ENCODE measurements around the gene ARHGAP32.
A peak's percentile ranks its signal among the peaks of the same experiment; 100 is the strongest.
"Not testable (repeated sequence)": the region's sequence is repeated elsewhere in the genome, so short reads cannot be mapped to it uniquely, and the experiment has no call there.

ARHGAP32 gene

GRCh38 chr11:129018126-129018525 is 174.0 kb downstream of the ARHGAP32 start:
- DNase-seq: no peak

- DNase-seq: no peak
Measured at GRCh38 chr11:129013737-129014475, 178.2 kb downstream of the ARHGAP32 start.

GRCh38 chr11:129012880-129013279 is 179.2 kb downstream of the ARHGAP32 start:
- no peak for DNase-seq

- DNase-seq: no peak
Measured at GRCh38 chr11:129006161-129006560, 186.0 kb downstream of the ARHGAP32 start.

- not testable (repeated sequence) for DNase-seq
Measured at GRCh38 chr11:128999165-128999564, 193.0 kb downstream of the ARHGAP32 start.

- no peak for DNase-seq
Measured at GRCh38 chr11:128988242-128988970, 203.7 kb downstream of the ARHGAP32 start.

- no peak for DNase-seq
Measured at GRCh38 chr11:128985880-128986279, 206.2 kb downstream of the ARHGAP32 start.

GRCh38 chr11:128983023-128983422 is 209.1 kb downstream of the ARHGAP32 start:
- DNase-seq: no peak

- no peak for DNase-seq
Measured at GRCh38 chr11:128981254-128981653, 210.9 kb downstream of the ARHGAP32 start.

- DNase-seq: no peak
Measured at GRCh38 chr11:128970598-128971190, 221.4 kb downstream of the ARHGAP32 start.

- no peak for DNase-seq
Measured at GRCh38 chr11:128968916-128969315, 223.2 kb downstream of the ARHGAP32 start.

GRCh38 chr11:128967578-128967977 is 224.5 kb downstream of the ARHGAP32 start:
- DNase-seq: no peak

- DNase-seq: no peak
Measured at GRCh38 chr11:128965485-128965884, 226.6 kb downstream of the ARHGAP32 start.

- peak in 1 of 2 experiments; percentile 16 for DNase-seq
Measured at GRCh38 chr11:128964463-128964930, 227.6 kb downstream of the ARHGAP32 start.

GRCh38 chr11:128963744-128964325 is 228.3 kb downstream of the ARHGAP32 start:
- peak in 1 of 2 experiments; percentile 27 for DNase-seq

- no peak for DNase-seq
Measured at GRCh38 chr11:128962896-128963295, 229.2 kb downstream of the ARHGAP32 start.

- DNase-seq: no peak
Measured at GRCh38 chr11:128961645-128962044, 230.5 kb downstream of the ARHGAP32 start.

- no peak for DNase-seq
Measured at GRCh38 chr11:128957202-128957482, 235.0 kb downstream of the ARHGAP32 start.

GRCh38 chr11:128956401-128957201 is 235.5 kb downstream of the ARHGAP32 start:
- DNase-seq: peak; percentile 54 to 82

GRCh38 chr11:128955636-128956035 is 236.5 kb downstream of the ARHGAP32 start:
- DNase-seq: no peak

GRCh38 chr11:128953151-128953550 is 239.0 kb downstream of the ARHGAP32 start:
- DNase-seq: no peak

- DNase-seq: no peak
Measured at GRCh38 chr11:128949791-128950454, 242.2 kb downstream of the ARHGAP32 start.
